ENCODE measurements around the gene PRLR. TPM values are rescaled to one million over a fixed set of nuclear protein-coding genes. Genes with fewer than 3 reads are reported as not detected.

PRLR gene
- total RNA-seq, 6 experiments from 2014 or later: 7.4 to 26.8 (median 15.1) TPM

DNA sequence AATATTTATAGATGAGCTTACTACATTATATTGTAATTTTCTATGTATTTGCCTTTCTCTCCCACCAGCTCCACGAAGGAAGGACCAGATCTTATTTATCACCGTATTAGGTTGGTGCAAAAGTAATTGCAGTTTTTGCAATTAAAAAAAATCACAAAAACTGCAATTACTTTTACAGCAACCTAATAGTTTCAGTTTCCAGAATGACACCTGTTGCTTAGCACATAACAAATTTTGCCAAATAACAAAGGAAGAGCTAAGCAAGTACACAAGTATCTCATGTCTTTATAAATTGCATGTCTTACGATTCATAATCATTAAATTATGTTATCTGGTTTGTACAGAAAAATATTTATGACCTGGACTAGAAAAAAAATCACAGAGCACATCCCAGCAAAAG, 228.4 kb downstream of the PRLR start:
- intact Hi-C loops (cut with DNase I): no loop called here
- Histone ChIP-seq H3K27ac (no peak overlapping the region), H3K36me3 (peaks cover 0 to 37% (median 7%) of the 10 kb centered on the region in 4 donors), H3K27me3 (no peaks in the 10 kb centered on the region), H3K4me3 (no peak overlapping the region), H3K4me1 (no peaks in the 10 kb centered on the region), H3K9me3 (no peaks in the 10 kb centered on the region)
- TF ChIP-seq POLR2A (IDR thresholded peaks at IDR 0.05): no peak
- TF ChIP-seq, protein P1, sequence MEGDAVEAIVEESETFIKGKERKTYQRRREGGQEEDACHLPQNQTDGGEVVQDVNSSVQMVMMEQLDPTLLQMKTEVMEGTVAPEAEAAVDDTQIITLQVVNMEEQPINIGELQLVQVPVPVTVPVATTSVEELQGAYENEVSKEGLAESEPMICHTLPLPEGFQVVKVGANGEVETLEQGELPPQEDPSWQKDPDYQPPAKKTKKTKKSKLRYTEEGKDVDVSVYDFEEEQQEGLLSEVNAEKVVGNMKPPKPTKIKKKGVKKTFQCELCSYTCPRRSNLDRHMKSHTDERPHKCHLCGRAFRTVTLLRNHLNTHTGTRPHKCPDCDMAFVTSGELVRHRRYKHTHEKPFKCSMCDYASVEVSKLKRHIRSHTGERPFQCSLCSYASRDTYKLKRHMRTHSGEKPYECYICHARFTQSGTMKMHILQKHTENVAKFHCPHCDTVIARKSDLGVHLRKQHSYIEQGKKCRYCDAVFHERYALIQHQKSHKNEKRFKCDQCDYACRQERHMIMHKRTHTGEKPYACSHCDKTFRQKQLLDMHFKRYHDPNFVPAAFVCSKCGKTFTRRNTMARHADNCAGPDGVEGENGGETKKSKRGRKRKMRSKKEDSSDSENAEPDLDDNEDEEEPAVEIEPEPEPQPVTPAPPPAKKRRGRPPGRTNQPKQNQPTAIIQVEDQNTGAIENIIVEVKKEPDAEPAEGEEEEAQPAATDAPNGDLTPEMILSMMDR (IDR thresholded peaks at IDR 0.05): no peak
- WGBS (ENCODE audit: insufficient coverage, low coverage, low lambda C conversion rate, missing lambda C conversion rate): 62% methylated on average over 3 of the region's 3 CpGs
- ATAC-seq: no peak
- no peak for DNase-seq

Other genes starting within 250 kb of the PRLR start
- 10 to 100 TPM; 24.7 to 88.2 (median 55.8) TPM for gene AGXT2, start 182.5 kb downstream of the PRLR start, total RNA-seq

All from right lobe of liver (tissue), 6 donors.